Measurements from ENCODE around the gene ENTR1.

Gene ENTR1

DNA sequence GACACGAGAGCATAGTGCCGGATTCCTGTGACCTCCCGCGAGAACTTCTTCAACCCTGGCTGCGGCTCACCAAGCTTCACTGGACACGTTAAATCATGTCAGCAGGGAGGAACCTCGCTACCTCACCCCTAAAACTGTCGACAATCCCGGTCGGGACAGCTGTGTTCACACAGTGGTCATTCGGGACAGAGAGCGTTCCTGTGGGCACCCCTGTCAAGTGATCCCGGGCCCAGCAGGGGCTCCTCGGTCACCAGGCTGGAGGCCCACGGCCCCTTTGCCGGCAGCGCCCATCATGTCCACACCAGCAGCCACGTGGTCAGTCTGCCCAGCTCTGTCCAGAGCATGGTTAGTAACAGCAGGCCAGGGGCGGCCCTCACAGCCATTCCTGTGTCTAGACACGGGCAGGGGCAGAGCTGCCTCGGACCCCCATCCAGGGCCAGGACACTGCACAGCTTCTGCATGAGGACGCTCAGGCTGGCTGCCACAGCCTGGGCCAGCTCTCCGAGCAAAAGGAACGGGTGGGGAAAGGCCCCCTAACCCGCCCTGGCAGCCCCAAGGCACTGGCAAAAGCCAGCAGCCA is 25.7 kb upstream of the ENTR1 start:
- Histone ChIP-seq H3K4me3 (ENCODE audit: low read depth, low read length) (no peak overlapping the region), H3K27me3 (ENCODE audit: insufficient read depth, low read depth, severe bottlenecking) (no peaks in the 10 kb centered on the region), H3K36me3 (peaks cover 75% of the 10 kb centered on the region), H3K9me3 (ENCODE audit: severe bottlenecking) (no peaks in the 10 kb centered on the region), H3K27ac (no peak overlapping the region)
- TF ChIP-seq CTCF (IDR thresholded peaks at IDR 0.05; ENCODE audit: low read depth, low read length), result no peak
- DNase-seq, result no peak

- Histone ChIP-seq H3K9me3 (ENCODE audit: severe bottlenecking) (no peaks in the 10 kb centered on the region), H3K27ac (no peak overlapping the region), H3K27me3 (ENCODE audit: insufficient read depth, low read depth, severe bottlenecking) (no peaks in the 10 kb centered on the region), H3K36me3 (peaks cover 72% of the 10 kb centered on the region), H3K4me3 (ENCODE audit: low read depth, low read length) (no peak overlapping the region)
- no peak for DNase-seq
- TF ChIP-seq CTCF (IDR thresholded peaks at IDR 0.05; ENCODE audit: low read depth, low read length), result no peak
Measured at GRCh38 chr9:136434580-136435169, 24.3 kb upstream of the ENTR1 start.

DNA sequence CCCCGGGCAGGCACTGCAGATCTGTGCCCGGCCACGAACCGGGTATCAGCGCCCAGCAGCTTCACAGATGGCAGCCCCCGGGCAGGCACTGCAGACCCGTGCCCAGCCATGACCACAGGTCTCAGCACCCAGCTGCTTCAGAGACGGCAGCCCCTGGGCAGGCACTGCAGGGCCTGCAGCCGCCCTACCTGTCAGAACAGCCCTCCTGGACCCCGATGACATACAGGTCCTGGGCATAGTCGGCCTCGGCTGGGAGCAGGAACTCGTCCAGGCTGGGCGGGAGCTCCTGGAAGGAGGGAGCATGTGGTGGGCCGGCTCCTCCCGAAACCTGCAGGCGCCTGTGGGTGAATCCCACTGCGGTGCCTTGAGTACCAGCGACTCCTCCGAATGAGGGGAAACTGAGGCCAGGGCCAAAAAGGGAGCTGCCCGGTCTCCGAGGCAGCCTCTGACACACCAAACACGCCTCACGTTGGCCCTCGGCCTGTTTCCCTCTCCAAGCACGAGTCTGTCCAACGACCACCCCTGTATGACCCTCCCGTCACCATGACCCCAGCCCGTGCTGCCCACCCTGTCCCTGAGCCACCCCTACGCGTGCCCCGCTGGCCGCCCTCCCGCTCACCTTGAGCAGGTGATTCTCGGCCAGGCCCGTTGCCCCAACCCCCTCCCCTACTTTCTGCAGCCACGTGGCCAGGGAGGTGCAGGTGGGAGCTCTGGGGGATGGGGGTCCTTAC is 23.6 kb upstream of the ENTR1 start:
- Histone ChIP-seq H3K4me3 (ENCODE audit: low read depth, low read length) (no peak overlapping the region), H3K36me3 (peaks cover 70% of the 10 kb centered on the region), H3K9me3 (ENCODE audit: severe bottlenecking) (no peaks in the 10 kb centered on the region), H3K27ac (no peak overlapping the region), H3K27me3 (ENCODE audit: insufficient read depth, low read depth, severe bottlenecking) (no peaks in the 10 kb centered on the region)
- TF ChIP-seq CTCF (IDR thresholded peaks at IDR 0.05; ENCODE audit: low read depth, low read length), result no peak
- no peak for DNase-seq

GRCh38 chr9:136433043-136433715 is 22.8 kb upstream of the ENTR1 start:
- H3K36me3 ChIP-seq, result peaks cover 78% of the 10 kb centered on the region
- no peak for TF ChIP-seq CTCF (IDR thresholded peaks at IDR 0.05; ENCODE audit: low read depth, low read length)
- no peak for DNase-seq
- no peak overlapping the region for H3K27ac ChIP-seq
- no peaks in the 10 kb centered on the region for H3K27me3 ChIP-seq (ENCODE audit: insufficient read depth, low read depth, severe bottlenecking)
- no peak overlapping the region for H3K4me3 ChIP-seq (ENCODE audit: low read depth, low read length)
- H3K9me3 ChIP-seq (ENCODE audit: severe bottlenecking), result no peaks in the 10 kb centered on the region

GRCh38 chr9:136432591-136432990 is 22.2 kb upstream of the ENTR1 start:
- DNase-seq, result no peak
- TF ChIP-seq CTCF (IDR thresholded peaks at IDR 0.05; ENCODE audit: low read depth, low read length), result no peak
- Histone ChIP-seq H3K27me3 (ENCODE audit: insufficient read depth, low read depth, severe bottlenecking) (no peaks in the 10 kb centered on the region), H3K4me3 (ENCODE audit: low read depth, low read length) (no peak overlapping the region), H3K9me3 (ENCODE audit: severe bottlenecking) (no peaks in the 10 kb centered on the region), H3K27ac (no peak overlapping the region), H3K36me3 (peaks cover 78% of the 10 kb centered on the region)

Data from WERI-Rb-1 (cell line).